T47D (cell line): Measurements from ENCODE around the gene ARFIP1.

Experiments used
- DNase-seq, 2 experiments: peaks; one replicate each; pipeline versions ENCODE4 v3.0.0 to v3.0.0-alpha.2; 2011 to 2012; ENCODE audit warnings: low read depth in 1 of 2, low spot score in 1 of 2
- JUND ChIP-seq: IDR thresholded peaks from 2 replicates; pipeline ENCODE4 v1.6.1; 2012; ENCODE audit warnings: low read depth
- in situ Hi-C: cut with HindIII; loops from 2 replicates; pipeline ENCODE4 v1.10.0; 2016; ENCODE audit warnings: low sequenced_read_pairs, low pct_unique_long_range_greater_than_20kb

ARFIP1 gene

DNA sequence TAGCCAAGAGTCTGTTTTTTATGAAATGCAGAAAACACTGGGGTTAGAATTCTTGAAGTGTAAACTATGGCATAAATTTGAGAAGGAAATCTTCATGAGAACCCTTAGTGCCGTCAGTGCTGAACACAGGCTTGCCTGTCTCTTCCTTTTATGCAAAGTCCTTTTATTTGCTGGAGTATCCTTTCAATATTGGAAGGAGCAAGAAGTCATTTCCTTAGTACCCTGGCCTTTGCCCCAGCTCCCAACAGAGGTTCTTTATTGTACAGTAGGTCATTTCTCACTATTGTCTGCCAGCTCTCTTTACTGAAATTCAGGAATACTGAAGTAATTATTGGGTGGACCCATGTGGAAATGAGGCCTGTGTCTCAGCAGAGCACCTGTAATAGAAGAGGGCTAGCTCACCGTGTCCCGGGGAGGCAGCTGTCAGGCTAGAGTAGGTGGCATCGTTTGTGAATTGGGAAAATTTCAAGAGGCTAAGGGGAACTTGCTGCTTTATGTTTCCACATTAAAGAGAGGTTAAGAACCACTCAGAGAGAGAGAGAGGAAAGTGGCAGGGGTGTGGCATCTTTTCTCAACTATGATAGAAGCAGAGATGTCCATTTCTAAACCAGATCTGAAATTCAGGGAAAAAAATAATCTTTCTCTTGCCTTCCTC lies 165.0 kb downstream of the ARFIP1 start:
- DNase-seq = no peak
- TF ChIP-seq JUND = no peak
- in situ Hi-C loops = no loop called here

DNA sequence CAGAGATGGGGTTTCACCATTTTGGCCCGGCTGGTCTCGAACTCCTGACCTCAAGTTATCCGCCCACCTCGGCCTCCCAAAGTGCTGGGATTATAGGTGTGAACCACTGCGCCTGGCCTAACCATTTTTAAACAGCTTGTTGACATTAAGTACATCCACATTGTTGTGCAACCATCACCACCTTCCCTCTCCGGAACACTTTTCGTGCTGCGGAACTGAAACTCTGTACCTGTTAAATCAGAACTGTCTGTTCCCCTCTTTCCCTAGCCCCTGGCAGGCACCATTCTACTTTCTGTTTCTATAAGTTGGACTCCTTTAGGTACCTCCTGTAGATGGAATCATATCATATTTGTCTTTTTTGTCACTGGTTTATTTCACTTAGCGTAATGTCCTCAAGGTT lies 165.9 kb downstream of the ARFIP1 start:
- no peak for DNase-seq
- TF ChIP-seq JUND = no peak
- in situ Hi-C loops = no loop called here

DNA sequence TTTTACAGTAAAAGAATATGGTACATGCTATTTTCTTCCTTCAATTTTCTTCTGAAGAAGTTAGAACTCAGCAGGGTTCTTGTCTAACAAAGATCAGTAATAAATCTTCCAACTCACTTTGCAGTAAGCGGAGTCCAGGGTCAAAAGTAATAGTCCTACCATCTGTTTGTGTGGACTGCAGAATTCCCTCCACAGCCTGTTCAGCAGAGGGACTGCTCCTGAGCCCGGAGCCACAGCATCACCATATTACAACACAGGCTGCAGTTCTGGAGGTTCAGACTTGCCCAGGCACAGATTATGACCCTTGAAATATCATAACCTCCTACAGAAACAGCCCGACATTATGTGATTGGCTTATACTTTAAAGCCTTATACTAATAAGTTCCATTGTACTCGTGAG lies 166.7 kb downstream of the ARFIP1 start:
- TF ChIP-seq JUND = no peak
- no peak for DNase-seq
- in situ Hi-C loops = no loop called here

DNA sequence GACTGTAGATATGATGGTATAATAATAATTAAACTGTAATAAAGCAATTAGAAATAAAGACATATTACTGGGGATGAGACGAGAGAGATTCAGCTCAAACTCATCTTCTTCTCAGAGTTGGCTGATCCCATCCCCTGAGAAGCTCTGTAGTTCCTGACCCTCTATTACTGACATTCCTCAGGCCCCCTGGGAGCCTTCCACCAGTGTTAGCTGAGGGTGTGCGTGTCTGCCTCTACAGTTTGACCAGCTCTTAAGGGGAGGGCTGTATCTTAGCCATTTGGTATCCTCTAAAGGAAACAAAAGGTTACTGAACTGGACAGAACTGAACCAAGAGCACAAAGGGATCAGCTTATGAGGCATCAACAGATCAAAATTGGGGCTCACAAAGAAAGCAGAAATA lies 167.6 kb downstream of the ARFIP1 start:
- in situ Hi-C loops = no loop called here
- no peak for DNase-seq
- TF ChIP-seq JUND = no peak

DNA sequence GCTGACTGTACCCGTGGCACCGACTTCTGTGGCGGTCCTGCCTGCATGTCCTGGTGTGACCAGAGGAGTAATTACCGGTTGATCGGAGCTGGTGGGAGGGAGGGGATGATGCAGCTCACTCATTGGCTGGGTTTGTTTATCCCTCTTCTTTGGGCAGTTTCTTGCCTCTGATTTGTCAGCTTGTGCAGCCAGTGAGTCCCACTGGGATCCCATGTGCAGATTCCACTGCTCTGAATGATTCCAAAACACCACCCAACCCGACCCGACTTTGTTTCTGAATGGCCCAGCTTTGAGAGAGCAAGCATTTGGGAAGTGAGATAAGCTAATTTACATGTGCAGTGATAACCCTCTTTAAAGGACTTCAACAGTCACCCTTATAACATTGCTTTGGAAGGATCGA lies 170.2 kb downstream of the ARFIP1 start:
- DNase-seq = no peak
- no peak for TF ChIP-seq JUND
- in situ Hi-C loops = no loop called here

DNA sequence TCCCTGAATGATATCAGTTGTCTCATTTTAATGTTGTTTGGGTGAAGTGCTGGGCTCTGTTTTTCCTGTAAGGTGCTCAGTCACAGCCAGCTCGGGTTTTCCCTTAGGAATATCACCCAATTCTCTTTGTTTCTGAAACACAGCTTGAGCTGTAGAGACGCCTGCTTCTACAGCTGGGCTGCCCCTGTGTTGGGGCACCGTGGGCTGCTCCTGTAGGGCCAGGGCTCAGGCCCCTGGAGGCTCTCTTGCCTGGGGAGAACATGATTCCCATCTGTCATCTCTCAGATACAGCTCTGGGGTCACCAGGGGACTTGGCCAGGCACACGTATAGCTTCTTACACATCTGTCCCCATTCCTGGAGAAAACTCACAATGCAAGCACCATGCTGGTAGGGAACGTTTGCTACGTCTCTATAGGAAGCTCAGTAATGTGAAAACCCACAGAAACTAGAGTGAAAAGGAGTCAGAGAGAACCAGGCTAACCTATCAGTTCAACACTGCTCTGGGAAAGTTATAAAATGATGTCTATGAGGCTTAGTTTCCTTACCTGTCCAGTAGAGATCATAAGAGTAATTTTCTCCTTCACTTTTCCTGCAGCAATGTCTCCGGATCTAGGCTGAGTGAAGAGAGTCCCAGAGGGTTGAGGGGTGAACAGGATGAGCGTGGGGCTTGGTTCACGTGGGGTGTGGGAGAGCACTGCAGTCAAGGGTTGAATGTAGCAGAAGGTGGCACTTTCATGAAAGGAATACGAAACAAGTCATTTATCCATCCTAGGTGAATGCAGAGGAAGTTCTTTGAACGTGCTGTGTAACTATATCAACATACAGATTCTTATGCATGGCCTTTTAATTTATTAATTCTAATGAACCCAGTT lies 170.9 kb downstream of the ARFIP1 start:
- in situ Hi-C loops = no loop called here
- TF ChIP-seq JUND = no peak

DNA sequence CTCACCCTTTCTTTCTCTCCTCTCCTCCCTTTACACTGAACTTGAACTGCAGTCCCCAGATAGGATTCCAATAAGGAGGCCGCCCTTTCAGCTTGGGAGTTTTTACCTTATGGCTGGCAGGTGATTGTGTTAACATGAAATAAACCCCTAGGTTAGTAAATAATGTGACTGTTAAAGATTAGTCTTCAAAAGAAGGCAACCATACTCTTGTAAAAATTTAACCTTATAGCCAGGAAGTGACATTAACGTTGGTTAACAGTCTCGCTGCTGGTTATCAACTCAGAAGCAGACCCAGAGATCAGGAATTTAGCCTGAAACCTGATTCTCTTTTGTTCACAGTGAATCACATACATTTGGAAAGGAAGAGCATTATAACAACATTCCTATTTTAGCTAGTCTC lies 171.6 kb downstream of the ARFIP1 start:
- no peak for DNase-seq
- in situ Hi-C loops = no loop called here
- no peak for TF ChIP-seq JUND

More for the DNA sequence above, 170.9 kb downstream of the ARFIP1 start:
- DNase-seq = no peak

DNA sequence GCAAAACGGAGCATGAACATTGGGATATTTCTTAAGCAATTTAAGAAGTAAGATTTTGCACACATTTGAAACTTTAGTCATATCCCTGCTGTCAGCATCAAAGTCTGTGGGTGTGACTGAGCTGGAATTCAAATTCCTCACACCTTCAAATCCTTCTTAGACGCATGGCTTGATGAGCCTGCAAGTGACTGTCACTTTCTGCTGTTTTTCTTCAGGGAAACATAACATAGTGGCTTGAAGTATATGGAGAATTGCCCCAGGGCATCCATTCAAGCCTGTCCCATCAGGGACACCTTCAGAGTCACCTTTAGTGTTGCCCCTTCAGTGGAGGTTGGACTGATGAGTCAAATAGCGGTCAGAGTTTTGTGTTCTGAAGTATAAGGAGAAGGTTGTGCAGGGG lies 173.8 kb downstream of the ARFIP1 start:
- in situ Hi-C loops = no loop called here
- no peak for DNase-seq
- no peak for TF ChIP-seq JUND

DNA sequence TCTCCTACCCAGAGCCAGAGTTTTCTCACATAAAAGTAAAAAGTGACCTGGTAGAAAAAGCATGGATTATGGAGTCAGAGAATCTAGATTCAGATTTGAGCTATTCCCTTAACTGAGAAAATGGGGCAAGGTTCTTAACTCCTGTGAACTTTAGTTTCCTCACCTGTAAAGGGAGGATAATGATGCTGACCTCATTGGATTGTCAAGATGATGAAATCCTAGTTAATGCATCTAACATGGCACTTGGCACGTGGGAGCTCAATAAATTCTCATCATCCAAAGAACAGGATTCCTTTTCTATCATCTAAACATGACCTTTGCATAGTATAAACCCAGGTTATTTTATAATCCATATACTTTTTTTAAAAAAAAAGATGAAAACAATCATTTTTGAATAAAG lies 175.0 kb downstream of the ARFIP1 start:
- no peak for DNase-seq
- in situ Hi-C loops = no loop called here
- no peak for TF ChIP-seq JUND

DNA sequence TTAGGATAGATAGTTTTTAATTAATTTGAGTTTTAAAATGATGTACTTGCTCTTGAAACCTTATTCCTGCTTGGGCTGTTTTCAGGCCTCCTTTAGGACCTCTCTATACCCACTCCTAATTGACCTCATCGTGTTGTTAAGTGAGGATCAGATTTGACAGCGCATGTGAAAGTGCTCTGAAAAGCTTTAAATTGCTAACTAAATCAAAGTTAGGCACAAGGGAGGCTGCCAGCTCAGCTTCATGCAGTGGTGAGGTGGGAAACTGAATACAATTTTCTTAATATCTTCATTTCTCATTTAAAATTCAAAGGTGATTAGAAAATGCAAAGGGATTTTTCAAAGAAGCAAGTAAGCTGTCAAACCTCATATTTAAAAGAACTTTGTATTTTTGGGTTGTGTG lies 176.4 kb downstream of the ARFIP1 start:
- in situ Hi-C loops = no loop called here
- no peak for DNase-seq
- TF ChIP-seq JUND = no peak

DNA sequence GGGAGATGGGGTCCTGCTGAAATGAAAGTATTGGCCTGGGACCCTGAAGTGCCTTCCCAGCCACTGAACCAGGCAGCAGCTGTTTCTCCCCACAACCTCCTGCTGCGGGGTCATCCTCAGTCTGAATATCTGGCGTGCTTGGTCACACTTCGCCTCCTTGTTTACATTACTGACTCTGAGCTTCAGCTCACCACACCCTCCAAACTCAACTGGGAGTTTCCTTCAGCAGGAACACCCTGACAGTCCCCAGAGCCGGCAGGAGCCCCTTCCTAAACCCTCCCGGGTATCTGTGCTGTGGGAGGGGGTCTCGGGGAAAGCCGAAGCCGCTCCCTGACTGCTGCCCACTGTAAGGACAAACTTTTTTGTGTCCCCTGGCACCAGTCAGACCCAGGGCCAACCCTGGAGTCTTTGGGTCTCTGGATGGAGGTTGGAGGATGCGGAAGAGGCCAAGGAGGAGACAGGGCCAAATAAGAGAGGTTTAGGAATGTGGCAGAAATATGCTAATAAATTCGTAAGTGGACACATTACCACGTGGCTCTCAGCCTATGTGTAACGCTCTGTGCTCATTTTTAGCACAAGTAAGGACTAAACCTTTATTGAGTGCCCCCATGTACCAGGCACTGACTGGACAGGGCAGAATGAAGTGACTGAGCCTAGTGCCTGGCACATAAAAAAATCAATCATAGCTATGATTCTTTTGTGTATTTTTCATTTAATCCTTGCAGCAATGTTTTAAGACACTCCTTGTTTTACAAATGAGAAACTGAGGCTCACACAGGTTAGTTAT lies 177.1 kb downstream of the ARFIP1 start:
- no peak for TF ChIP-seq JUND

DNA sequence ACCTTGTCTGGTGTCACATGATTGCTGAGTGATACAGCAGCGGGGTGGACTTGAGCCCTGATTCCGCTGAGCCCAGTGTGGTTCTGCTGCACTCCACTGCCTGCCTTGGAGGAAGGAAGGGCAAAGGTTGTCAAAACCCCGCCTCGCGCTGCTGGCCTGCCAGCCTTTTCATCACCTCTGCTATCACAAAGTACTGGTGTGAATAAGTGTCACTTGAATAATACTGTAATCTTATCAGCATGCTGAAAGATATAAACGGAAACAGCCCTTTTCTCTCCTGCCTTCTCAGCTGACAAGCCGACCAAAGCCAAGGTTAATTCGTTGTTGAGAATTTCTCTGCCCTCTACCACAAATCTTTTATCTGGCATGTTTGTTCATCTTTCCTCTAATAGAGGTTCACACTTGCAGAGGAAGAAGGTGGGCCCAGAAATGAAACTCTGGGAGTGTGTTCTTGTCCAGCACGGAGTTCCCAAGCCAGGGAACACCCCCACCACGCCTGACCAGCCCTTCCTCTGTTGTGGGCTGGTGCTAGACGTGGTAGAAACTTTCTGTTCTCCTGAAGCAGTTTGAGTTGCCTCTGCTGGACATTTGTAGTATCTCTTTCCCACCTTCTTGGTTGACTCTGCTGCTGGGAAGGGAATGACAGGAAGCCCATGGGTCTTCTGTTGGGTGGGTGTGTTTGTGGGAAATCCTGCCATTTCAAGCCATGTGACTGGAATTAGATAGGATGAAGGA lies 177.8 kb downstream of the ARFIP1 start:
- DNase-seq = no peak
- in situ Hi-C loops = no loop called here
- no peak for TF ChIP-seq JUND

More for the DNA sequence above, 177.1 kb downstream of the ARFIP1 start:
- DNase-seq = no peak
- in situ Hi-C loops = no loop called here

DNA sequence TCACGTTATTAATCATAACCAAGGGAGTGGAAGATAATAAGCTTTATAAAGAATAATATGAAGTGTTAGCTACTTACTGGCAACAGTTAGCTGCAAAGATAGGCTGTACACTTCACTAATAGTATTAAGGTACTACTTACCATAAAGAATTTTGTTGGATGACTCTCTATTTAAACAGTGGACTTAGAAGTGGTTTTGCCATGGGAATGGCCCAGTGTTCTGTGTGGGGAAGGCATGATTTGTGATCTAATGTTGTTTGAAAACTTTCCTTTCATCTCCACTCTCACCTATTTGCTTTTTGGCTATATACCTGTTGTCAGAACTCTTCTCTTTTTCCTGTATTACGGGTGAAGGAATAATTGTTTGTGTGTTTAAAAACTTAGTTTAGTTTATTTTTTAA lies 179.3 kb downstream of the ARFIP1 start:
- in situ Hi-C loops = no loop called here
- no peak for TF ChIP-seq JUND
- DNase-seq = no peak
